HCT116 (cell line): Measurements from ENCODE around the gene DNASE1L1. TPM values are rescaled to one million over a fixed set of nuclear protein-coding genes. Genes with fewer than 3 reads are reported as not detected.

Source experiments
- ATAC-seq: fragments of 200-7000 bp; cut with Tn5 transposase; 2 replicates; pipeline ENCODE4 v1.9.1; 2020; ENCODE audit warnings: mild to moderate bottlenecking, moderate library complexity
- BruUV-seq: library from RNA; stranded (reverse); fragments of 400-500 nt; replicated peaks from 2 replicates; lab custom pipeline; 2021; lab: Mats Ljungman, UMichigan
- CTCF ChIA-PET: fragments of 300-600 bp; sonication (Branson Sonifier 250); formaldehyde crosslinking; loops from one replicate; lab custom pipeline; 2021; ENCODE audit warnings: antibody characterized with exemption; lab: Charles Lee
- POLR2A ChIA-PET: fragments of 300-600, 350-600 bp; sonication (Branson Sonifier 250); formaldehyde crosslinking; loops from one replicate; lab custom pipeline; 2021; ENCODE audit warnings: antibody characterized with exemption; lab: Charles Lee
- RAD21 ChIA-PET, 2 experiments: fragments of 300-600 bp; sonication (Branson Sonifier 250); formaldehyde crosslinking; loops; one replicate each; lab custom pipeline; 2023; ENCODE audit warnings: low total read pairs in 2 of 2; ENCODE audit not compliant: uncharacterized antibody in 2 of 2, unreplicated experiment in 2 of 2, low non-redundant PET in 1 of 2; lab: Charles Lee
- DNase-seq: peaks from one replicate; pipeline ENCODE4 v3.0.0-alpha.2; 2010; ENCODE audit warnings: low read depth, low spot score
- H2AFZ ChIP-seq: fragments of 200-600 bp; shearing (Covaris generic), sonication (generic); 2 replicates; pipeline ENCODE4 v1.6.1; 2017; ENCODE audit warnings: low read depth, mixed run types, mixed read lengths, antibody characterized with exemption, low read length; ENCODE audit not compliant: poor library complexity, severe bottlenecking
- H3K27ac ChIP-seq: 2 replicates; pipeline ENCODE4 v1.5.1; 2012; ENCODE audit warnings: low read depth, low read length
- H3K27me3 ChIP-seq: fragments of 200-600 bp; sonication (generic); 2 replicates; pipeline ENCODE4 v1.6.1; 2016; ENCODE audit warnings: mixed run types, low read length, mixed read lengths; ENCODE audit not compliant: insufficient read depth
- H3K36me3 ChIP-seq, 2 experiments: fragments of 200-500 bp in 1 of 2; fragments of 200-600 bp in 1 of 2; sonication (Bioruptor generic) in 1 of 2; sonication (generic) in 1 of 2; 2 replicates each; pipeline versions ENCODE4 v1.5.1 to v1.6.1; 2014 to 2016; ENCODE audit warnings: low read length in 2 of 2, inconsistent platforms in 1 of 2, mixed read lengths in 1 of 2, mixed run types in 1 of 2; ENCODE audit not compliant: insufficient read depth in 2 of 2, control insufficient read depth in 1 of 2
- H3K4me1 ChIP-seq, 2 experiments: fragments of 200-600 bp in 1 of 2; sonication (generic) in 1 of 2; 2 replicates each; pipeline versions ENCODE4 v1.5.1 to v1.6.1; 2012 to 2017; ENCODE audit warnings: low read length in 2 of 2, inconsistent platforms in 1 of 2, mild to moderate bottlenecking in 1 of 2, mixed read lengths in 1 of 2, mixed run types in 1 of 2, moderate library complexity in 1 of 2; ENCODE audit not compliant: insufficient read depth in 2 of 2, control insufficient read depth in 1 of 2
- H3K4me2 ChIP-seq: fragments of 200-600 bp; sonication (generic); 2 replicates; pipeline ENCODE4 v1.6.1; 2017; ENCODE audit warnings: mixed run types, low read length, mixed read lengths
- H3K4me3 ChIP-seq, 2 experiments: fragments of 200-600 bp in 1 of 2; sonication (generic) in 1 of 2; replicated peaks in 1 of 2; 2 replicates each; pipeline ENCODE4 v1.5.1; 2011 to 2016; ENCODE audit warnings: low read length in 2 of 2, control low read depth in 1 of 2, low read depth in 1 of 2, mild to moderate bottlenecking in 1 of 2, mixed read lengths in 1 of 2, mixed run types in 1 of 2
- H3K79me2 ChIP-seq: fragments of 200-600 bp; sonication (generic); 2 replicates; pipeline ENCODE4 v1.6.1; 2017; ENCODE audit warnings: mild to moderate bottlenecking, mixed run types, low read length, moderate library complexity, mixed read lengths; ENCODE audit not compliant: insufficient read depth
- H3K9ac ChIP-seq: fragments of 200-600 bp; sonication (generic); 2 replicates; pipeline ENCODE4 v1.6.1; 2016; ENCODE audit warnings: low read length, mixed read lengths
- H3K9me2 ChIP-seq: fragments of 200-600 bp; sonication (generic), shearing (Covaris generic); 2 replicates; pipeline ENCODE4 v1.6.1; 2017; ENCODE audit warnings: mixed run types, mild to moderate bottlenecking, moderate library complexity; ENCODE audit not compliant: insufficient read depth
- H3K9me3 ChIP-seq, 2 experiments: fragments of 200-500 bp in 1 of 2; fragments of 200-600 bp in 1 of 2; sonication (Bioruptor generic) in 1 of 2; sonication (generic) in 1 of 2; 2 replicates each; pipeline ENCODE4 v1.6.1; 2014 to 2017; ENCODE audit warnings: low read length in 2 of 2, mixed read lengths in 2 of 2, inconsistent platforms in 1 of 2, low read depth in 1 of 2, mild to moderate bottlenecking in 1 of 2, mixed run types in 1 of 2, moderate library complexity in 1 of 2; ENCODE audit not compliant: control insufficient read depth in 1 of 2, insufficient read depth in 1 of 2
- H4K20me1 ChIP-seq: fragments of 200-600 bp; sonication (generic), shearing (Covaris generic); 2 replicates; pipeline ENCODE4 v1.6.1; 2017; ENCODE audit warnings: mixed run types, mild to moderate bottlenecking, moderate library complexity; ENCODE audit not compliant: insufficient read depth
- CBX3 ChIP-seq: IDR thresholded peaks from 2 replicates; pipeline ENCODE4 v1.6.1; 2012; ENCODE audit warnings: low read depth
- CEBPB ChIP-seq: IDR thresholded peaks from 2 replicates; pipeline ENCODE4 v1.6.1; 2012; ENCODE audit warnings: low read depth
- ELF1 ChIP-seq: IDR thresholded peaks from 2 replicates; pipeline ENCODE4 v1.6.1; 2012; ENCODE audit warnings: low read depth, borderline replicate concordance
- EZH2 ChIP-seq: fragments of 200-600 bp; sonication (generic); IDR thresholded peaks from 2 replicates; pipeline ENCODE4 v1.6.1; 2017; ENCODE audit warnings: antibody characterized with exemption, mixed run types
- POLR2A ChIP-seq: IDR thresholded peaks from 2 replicates; pipeline ENCODE4 v1.7.0; 2011; ENCODE audit warnings: borderline replicate concordance; ENCODE audit not compliant: insufficient read depth, insufficient read length; ENCODE audit errors: extremely low read depth
- POLR2AphosphoS5 ChIP-seq: IDR thresholded peaks from 2 replicates; pipeline ENCODE4 v1.6.1; 2011; ENCODE audit warnings: mild to moderate bottlenecking, low read depth, low read length, moderate library complexity
- RAD21 ChIP-seq: IDR thresholded peaks from 2 replicates; pipeline ENCODE4 v1.6.1; 2012; ENCODE audit warnings: low read depth, mild to moderate bottlenecking
- REST ChIP-seq: IDR thresholded peaks from 2 replicates; pipeline ENCODE4 v1.6.1; 2012; ENCODE audit warnings: low read depth
- SIN3A ChIP-seq: IDR thresholded peaks from 2 replicates; pipeline ENCODE4 v1.6.1; 2012; ENCODE audit warnings: low read depth
- SP1 ChIP-seq: IDR thresholded peaks from 2 replicates; pipeline ENCODE4 v1.6.1; 2012; ENCODE audit warnings: low read depth
- TCF7L2 ChIP-seq: IDR thresholded peaks from 2 replicates; pipeline ENCODE4 v1.7.0; 2011; ENCODE audit warnings: borderline replicate concordance, inconsistent platforms; ENCODE audit not compliant: insufficient read depth, insufficient read length; ENCODE audit errors: extremely low read depth
- YY1 ChIP-seq: IDR thresholded peaks from 2 replicates; pipeline ENCODE4 v1.6.1; 2011; ENCODE audit warnings: low read length, low read depth, moderate library complexity, mild to moderate bottlenecking; ENCODE audit not compliant: insufficient replicate concordance; ENCODE audit errors: extremely low read depth
- ZNF274 ChIP-seq: fragments of 200-500 bp; sonication (Bioruptor generic); IDR thresholded peaks from 2 replicates; pipeline ENCODE4 v1.6.1; 2014; ENCODE audit warnings: mild to moderate bottlenecking, low read depth, low read length, inconsistent platforms
- intact Hi-C: fragments of 100-400 bp; cut with micrococcal nuclease; formaldehyde crosslinking; loops from 2 replicates; pipeline ENCODE4 v1.10.0; 2022
- total RNA-seq: library from RNA; stranded (reverse); gene quantifications from one replicate; pipeline ENCODE4 v1.2.1, GENCODE V29; 2021; ENCODE audit not compliant: unreplicated experiment
- TF ChIP-seq, protein P1 (sequence below): IDR thresholded peaks from 2 replicates; pipeline ENCODE4 v1.6.1; 2011; ENCODE audit warnings: mild to moderate bottlenecking, low read length, moderate library complexity; ENCODE audit not compliant: insufficient replicate concordance; ENCODE audit errors: extremely low read depth
- TF ChIP-seq, protein P2 (sequence below), 3 experiments: fragments of 200-600 bp in 1 of 3; sonication (generic) in 1 of 3; IDR thresholded peaks in 2 of 3; conservative IDR thresholded peaks in 1 of 3; 2 replicates each; pipeline ENCODE4 v1.5.1; 2012 to 2017; ENCODE audit warnings: low read depth in 2 of 3, low read length in 2 of 3, antibody characterized with exemption in 1 of 3, borderline replicate concordance in 1 of 3, control low read depth in 1 of 3, mild to moderate bottlenecking in 1 of 3, mixed read lengths in 1 of 3, mixed run types in 1 of 3, moderate library complexity in 1 of 3; ENCODE audit not compliant: insufficient read depth in 1 of 3
- TF ChIP-seq, protein P3 (sequence below): IDR thresholded peaks from 2 replicates; pipeline ENCODE4 v1.6.1; 2012

DNASE1L1 gene
- total RNA-seq, 1 experiment from 2014 or later: 16.5 TPM

GRCh38 chrX:154420402-154420756 is 11.3 kb upstream of the DNASE1L1 start:
- H4K20me1 ChIP-seq: no peaks in the 10 kb centered on the region
- H3K9ac ChIP-seq: no peak overlapping the region
- ChIA-PET CTCF (no interaction called here), RAD21 (no interaction called here), POLR2A (no interaction called here)
- H3K4me1 ChIP-seq: peaks cover 0 to 4% of the 10 kb centered on the region in 2 experiments; a peak in 1 of 4 replicates
- ATAC-seq (no peak), DNase-seq (no peak)
- no peak overlapping the region for H3K27ac ChIP-seq
- H3K79me2 ChIP-seq: no peaks in the 10 kb centered on the region
- H3K9me3 ChIP-seq: no peaks in the 10 kb centered on the region
- TF ChIP-seq ELF1: no peak
- no peak for TF ChIP-seq YY1
- no peak for TF ChIP-seq CBX3
- TF ChIP-seq REST: no peak
- TF ChIP-seq ZNF274: no peak
- TF ChIP-seq CEBPB: no peak
- TF ChIP-seq, protein P1, sequence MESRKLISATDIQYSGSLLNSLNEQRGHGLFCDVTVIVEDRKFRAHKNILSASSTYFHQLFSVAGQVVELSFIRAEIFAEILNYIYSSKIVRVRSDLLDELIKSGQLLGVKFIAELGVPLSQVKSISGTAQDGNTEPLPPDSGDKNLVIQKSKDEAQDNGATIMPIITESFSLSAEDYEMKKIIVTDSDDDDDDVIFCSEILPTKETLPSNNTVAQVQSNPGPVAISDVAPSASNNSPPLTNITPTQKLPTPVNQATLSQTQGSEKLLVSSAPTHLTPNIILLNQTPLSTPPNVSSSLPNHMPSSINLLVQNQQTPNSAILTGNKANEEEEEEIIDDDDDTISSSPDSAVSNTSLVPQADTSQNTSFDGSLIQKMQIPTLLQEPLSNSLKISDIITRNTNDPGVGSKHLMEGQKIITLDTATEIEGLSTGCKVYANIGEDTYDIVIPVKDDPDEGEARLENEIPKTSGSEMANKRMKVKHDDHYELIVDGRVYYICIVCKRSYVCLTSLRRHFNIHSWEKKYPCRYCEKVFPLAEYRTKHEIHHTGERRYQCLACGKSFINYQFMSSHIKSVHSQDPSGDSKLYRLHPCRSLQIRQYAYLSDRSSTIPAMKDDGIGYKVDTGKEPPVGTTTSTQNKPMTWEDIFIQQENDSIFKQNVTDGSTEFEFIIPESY: no peak
- TF ChIP-seq POLR2A: no peak
- TF ChIP-seq TCF7L2: no peak
- no peak for TF ChIP-seq EZH2
- TF ChIP-seq, protein P2, sequence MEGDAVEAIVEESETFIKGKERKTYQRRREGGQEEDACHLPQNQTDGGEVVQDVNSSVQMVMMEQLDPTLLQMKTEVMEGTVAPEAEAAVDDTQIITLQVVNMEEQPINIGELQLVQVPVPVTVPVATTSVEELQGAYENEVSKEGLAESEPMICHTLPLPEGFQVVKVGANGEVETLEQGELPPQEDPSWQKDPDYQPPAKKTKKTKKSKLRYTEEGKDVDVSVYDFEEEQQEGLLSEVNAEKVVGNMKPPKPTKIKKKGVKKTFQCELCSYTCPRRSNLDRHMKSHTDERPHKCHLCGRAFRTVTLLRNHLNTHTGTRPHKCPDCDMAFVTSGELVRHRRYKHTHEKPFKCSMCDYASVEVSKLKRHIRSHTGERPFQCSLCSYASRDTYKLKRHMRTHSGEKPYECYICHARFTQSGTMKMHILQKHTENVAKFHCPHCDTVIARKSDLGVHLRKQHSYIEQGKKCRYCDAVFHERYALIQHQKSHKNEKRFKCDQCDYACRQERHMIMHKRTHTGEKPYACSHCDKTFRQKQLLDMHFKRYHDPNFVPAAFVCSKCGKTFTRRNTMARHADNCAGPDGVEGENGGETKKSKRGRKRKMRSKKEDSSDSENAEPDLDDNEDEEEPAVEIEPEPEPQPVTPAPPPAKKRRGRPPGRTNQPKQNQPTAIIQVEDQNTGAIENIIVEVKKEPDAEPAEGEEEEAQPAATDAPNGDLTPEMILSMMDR (IDR thresholded peaks at IDR 0.05 in 2 of 3, conservative IDR thresholded peaks at IDR 0.05 in 1 of 3; ENCODE audit: borderline replicate concordance in 1 of 3, insufficient read depth in 1 of 3, low read depth in 2 of 3, low read length in 2 of 3): no peak
- no peak for TF ChIP-seq SP1
- no peak for TF ChIP-seq POLR2AphosphoS5
- TF ChIP-seq, protein P3, sequence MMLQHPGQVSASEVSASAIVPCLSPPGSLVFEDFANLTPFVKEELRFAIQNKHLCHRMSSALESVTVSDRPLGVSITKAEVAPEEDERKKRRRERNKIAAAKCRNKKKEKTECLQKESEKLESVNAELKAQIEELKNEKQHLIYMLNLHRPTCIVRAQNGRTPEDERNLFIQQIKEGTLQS: no peak
- TF ChIP-seq RAD21: no peak
- no peak for TF ChIP-seq SIN3A
- no peak overlapping the region for H2AFZ ChIP-seq
- intact Hi-C loops: no loop called here
- no peaks in the 10 kb centered on the region for H3K36me3 ChIP-seq
- no TSS peak for BruUV-seq
- H3K4me3 ChIP-seq: no peak overlapping the region
- no peak overlapping the region for H3K4me2 ChIP-seq
- no peaks in the 10 kb centered on the region for H3K27me3 ChIP-seq
- no peaks in the 10 kb centered on the region for H3K9me2 ChIP-seq
